ENCODE data around the gene IAPP.
"Not testable (repeated sequence)": the region's sequence is repeated elsewhere in the genome, so short reads cannot be mapped to it uniquely, and the experiment has no call there.

IAPP gene

DNA sequence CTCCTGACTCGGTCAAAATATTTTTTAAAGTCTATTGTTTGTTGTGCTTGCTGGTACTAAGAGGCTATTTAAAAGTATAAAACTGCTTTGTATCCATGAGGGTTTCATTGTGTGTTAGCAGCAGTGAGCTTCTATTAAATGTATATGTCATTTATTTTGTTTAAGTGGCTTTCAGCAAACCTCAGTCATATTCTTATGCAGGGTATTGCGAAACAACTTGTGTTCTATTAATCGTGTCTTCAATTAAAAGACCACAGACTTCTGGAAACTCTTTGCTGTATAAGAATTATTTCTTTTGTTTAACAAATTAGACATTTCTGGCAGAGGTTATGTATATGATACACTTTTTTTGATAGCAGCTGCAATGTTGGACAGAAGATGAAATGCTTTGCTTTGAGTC, 6.5 kb downstream of the IAPP start:
- no peak for DNase-seq

DNA sequence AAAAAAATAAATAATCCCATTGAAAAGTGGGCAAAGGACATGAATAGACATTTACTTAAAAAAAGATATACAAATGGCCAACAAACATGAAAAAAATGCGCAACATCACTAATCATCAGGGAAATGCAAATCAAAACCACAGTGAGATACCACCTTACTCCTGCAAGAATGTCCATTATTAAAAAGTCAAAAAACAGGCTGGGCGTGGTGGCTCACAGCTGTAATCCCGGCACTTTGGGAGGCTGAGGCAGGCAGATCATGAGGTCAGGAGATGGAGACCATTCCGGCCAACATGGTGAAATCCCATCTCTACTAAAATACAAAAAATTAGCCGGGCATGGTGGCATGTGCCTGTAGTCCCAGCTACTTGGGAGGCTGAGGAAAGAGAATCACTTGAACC, 8.6 kb downstream of the IAPP start:
- not testable (repeated sequence) for DNase-seq

DNA sequence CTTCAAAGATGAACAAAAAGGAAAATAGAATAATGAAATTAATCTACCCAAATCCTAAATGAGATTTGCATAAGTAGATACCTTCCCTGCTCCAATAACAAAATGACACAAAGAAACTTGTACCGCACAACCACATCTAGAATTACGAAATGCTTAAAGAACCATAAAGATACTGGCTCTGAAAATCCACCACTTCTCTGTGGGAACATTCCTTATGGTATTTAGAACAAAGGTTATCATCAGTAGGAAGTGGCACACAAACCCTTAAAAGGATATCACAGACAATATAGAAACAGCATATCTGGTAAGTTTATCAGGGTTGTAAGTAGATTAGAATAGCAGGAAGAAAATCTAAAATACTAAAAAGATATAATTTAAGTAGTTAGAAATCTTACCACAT, 11.6 kb downstream of the IAPP start:
- DNase-seq: no peak

DNA sequence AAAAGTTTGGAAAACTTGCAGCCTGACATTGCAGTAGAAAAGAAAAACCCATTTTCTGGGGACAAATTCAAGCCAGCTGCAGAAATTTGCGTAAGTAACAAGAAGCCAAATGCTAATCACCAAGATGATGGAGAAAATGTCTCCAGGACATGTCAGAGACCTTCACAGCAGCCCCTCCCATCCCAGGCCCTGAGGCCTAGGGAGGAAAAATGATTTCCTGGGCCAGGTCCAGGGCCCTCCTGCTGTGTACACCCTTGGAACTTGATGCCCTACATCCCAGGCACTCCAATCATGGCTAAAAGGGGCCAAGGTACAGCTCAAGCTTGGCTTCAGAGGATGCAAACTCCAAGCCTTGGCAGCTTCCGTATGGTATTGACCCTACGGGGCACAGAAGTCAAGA, 14.5 kb downstream of the IAPP start:
- no peak for DNase-seq

DNA sequence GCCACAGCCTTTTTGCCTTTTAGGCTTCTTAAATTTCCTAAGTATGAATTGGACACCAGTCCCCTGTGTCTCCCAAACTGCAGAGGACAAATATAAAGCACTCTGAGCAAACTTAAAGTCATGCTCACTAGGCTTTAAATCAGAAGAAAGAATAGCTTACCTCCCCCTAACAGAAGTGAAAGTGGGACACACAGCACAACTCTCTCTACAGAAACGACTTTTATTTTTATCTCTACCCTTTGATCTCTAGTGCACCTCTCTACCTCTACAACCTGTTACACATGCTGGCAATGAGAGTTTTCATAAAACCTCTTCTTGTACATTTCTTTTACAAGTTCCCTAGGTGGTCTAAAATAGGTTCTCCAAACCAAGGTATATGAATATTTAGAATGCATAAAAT, 19.7 kb downstream of the IAPP start:
- no peak for DNase-seq

DNA sequence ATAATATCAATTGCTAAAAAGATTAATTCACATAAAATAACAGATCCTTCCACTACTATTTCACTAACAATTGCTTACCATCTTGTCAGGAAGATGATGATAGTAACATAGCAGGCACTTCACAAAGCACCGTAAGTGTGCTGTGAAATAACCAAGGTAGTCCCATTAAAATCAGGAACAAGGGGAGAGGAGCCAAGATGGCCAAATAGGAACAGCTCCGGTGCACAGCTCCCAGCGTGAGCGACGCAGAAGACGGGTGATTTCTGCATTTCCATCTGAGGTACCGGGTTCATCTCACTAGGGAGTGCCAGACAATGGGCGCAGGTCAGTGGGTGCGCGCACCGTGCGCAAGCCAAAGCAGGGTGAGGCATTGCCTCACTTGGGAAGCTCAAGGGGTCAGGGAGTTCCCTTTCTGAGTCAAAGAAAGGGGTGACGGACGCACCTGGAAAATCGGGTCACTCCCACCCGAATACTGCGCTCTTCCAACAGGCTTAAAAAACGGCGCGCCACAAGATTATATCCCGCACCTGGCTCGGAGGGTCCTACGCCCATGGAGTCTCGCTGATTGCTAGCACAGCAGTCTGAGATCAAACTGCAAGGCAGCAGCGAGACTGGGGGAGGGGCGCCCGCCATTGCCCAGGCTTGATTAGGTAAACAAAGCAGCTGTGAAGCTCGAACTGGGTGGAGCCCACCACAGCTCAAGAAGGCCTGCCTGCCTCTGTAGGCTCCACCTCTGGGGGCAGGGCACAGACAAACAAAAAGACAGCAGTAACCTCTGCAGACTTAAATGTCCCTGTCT, 22.3 kb downstream of the IAPP start:
- DNase-seq: not testable (repeated sequence)

DNA sequence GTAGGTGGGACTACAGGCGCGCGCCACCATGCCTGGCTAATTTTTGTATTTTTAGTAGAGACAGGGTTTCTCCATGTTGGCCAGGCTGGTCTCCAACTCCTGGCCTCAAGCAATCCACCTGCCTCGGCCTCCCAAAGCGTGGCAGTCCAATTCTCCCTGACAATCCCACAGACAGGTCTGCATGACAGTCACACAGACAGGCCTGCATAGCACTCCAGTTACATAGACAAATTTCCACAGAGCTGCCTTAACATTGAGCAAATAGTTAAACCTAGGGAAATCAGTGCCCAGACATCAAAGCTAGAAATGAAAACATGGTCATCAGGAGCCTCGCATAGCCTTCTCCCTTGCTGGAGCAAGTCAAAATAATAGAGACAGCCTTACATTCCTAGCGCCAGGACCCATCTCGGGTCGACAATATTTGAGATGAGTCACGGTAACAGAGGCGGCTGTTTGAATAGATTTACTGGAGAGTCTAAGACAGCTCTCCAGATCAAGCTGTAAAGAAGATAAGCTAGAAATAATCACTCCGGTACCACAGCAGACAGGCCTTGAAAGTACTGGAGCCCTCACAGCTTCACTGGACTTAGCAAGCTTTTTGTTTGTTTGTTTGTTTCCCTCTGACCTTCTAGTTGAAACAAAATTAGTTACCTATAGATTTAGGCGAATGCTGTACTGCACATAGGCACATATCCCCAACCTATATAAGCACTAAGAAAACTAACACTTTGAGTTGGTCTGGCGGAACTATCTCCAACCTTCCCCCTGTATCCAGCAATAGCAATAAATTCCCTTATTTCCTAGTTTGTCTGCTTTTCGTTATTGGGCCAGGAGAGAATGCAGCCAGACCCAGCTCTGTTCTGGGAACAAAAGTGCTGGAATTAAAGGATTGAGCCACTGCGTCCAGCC, 40.9 kb downstream of the IAPP start:
- DNase-seq: no peak

DNA sequence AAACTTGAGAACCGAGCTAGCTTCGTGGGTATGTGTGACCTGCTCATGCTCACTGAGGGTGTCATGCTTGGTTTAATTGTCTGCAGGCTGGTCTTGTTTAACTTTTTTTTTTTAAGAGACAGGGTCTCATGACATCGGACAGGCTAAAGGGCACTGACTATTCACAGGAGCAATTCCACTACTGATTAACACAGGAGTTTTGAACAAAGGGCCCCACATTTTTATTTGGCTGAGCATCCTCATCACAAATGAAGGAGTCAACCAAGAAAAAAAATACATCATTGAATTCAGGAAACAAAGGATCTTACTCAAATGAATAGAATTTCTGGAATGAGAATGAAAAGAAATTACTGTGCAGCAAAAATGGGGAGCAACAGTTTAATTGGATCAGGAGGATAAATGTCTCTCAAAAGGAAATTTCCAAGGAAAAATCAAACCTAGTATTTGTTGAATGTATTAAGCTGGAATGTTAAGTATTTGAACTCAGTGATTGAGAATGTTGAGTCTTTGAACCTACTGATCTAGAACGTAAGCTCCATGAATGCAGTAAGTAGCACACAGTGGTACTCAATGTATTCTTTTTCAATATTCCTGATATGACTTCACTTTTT, 43.9 kb downstream of the IAPP start:
- no peak for DNase-seq

DNA sequence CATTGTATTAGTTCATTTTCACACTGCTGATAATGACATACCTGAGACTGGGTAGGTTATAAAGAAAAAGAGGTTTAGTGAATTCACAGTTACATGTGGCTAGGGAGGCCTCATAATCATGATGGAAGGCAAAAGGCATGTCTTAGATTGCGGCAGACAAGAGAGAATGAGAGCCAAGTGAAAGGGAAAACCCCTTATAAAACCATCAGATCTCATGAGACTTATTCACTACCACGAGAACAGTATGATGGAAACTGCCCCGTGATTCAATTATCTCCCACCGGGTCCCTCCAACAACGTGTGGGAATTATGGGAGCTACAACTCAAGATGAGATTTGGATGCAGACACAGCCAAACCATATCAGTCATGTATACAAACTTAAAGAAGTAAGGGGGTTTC, 45.7 kb downstream of the IAPP start:
- DNase-seq: not testable (repeated sequence)

DNA sequence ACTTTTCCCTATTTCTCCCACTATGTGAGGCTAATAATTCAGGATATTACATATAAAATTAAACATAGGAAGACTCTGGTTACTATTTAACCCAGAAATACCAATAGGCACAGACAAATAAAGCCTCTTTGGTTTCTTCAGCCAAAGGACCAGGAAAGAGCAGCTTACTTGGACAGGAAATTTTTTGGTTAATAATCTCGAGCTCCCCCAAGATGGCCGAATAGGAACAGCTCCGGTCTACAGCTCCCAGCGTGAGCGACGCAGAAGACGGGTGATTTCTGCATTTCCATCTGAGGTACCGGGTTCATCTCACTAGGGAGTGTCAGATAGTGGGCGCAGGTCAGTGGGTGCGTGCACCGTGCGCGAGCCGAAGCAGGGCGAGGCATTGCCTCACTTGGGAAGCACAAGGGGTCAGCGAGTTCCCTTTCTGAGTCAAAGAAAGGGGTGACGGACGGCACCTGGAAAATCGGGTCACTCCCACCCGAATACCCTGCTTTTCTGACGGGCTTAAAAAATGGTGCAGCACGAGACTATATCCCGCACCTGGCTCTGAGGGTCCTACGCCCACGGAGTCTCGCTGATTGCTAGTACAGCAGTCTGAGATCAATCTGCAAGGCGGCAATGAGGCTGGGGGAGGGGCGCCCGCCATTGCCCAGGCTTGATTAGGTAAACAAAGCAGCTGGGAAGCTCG, 46.5 kb downstream of the IAPP start:
- DNase-seq: not testable (repeated sequence)

DNA sequence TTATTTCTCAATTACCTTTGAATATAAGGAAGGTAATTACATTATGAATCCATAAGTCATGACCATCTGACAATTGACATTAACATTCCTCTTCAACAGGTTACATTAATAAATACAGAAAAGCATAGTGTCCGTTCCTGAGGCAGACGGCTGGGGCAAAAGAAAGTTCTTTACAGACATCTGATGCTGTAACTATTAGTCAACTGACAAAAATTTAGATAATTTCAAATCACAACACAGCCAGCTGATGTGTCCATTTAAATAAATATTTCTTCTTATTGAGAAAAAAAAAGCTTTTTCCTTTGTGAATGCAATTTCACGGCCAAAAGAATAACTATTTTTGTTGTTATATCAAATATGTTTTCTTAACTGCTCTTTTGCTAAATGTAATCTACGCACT, 55.5 kb downstream of the IAPP start:
- no peak for DNase-seq

Measured in hypothalamus (tissue), 51 donors.